ENCODE measurements around the gene ALDH18A1. TPM values are rescaled to one million over a fixed set of nuclear protein-coding genes. Genes with fewer than 3 reads are reported as not detected.

ALDH18A1 gene
- total and polyA plus RNA-seq, 2 donors (not counting 3 experiments of a cell fraction or from before 2014, with no cell fraction given) = 53.2 to 92.6 TPM

- Histone ChIP-seq H3K4me3 (replicated peaks in 1 of 3; ENCODE audit: insufficient read depth in 1 of 3, low read depth in 1 of 3, low read length in 3 of 3) (no peak overlapping the region), H3K27me3 (ENCODE audit: control insufficient read depth in 2 of 2, insufficient read depth in 2 of 2, low read length in 2 of 2) (no peaks in the 10 kb centered on the region), H3K27ac (ENCODE audit: insufficient read depth, low read depth, low read length) (no peak overlapping the region), H3K9ac (replicated peaks; ENCODE audit: extremely low read depth, insufficient read depth, low read length) (no peak overlapping the region), H4K20me1 (replicated peaks; ENCODE audit: control insufficient read depth, extremely low read depth, insufficient read depth, low read length) (no peaks in the 10 kb centered on the region), H3K4me2 (ENCODE audit: insufficient read depth, low read length) (no peak overlapping the region), H3K36me3 (ENCODE audit: control insufficient read depth in 2 of 2, extremely low read depth in 1 of 2, insufficient read depth in 2 of 2, low read length in 2 of 2) (peaks cover 10 to 21% of the 10 kb centered on the region in 2 experiments), H3K9me3 (replicated peaks; ENCODE audit: control insufficient read depth, insufficient read depth, low read length) (no peaks in the 10 kb centered on the region), H2AFZ (ENCODE audit: low read depth, low read length) (no peak overlapping the region), H3K79me2 (ENCODE audit: control insufficient read depth, insufficient read depth, low read length) (no peaks in the 10 kb centered on the region), H3K4me1 (ENCODE audit: control insufficient read depth, extremely low read depth, insufficient read depth, low read length) (no peaks in the 10 kb centered on the region), H3K9me1 (replicated peaks; ENCODE audit: control insufficient read depth, extremely low read depth, insufficient read depth, low read length) (no peaks in the 10 kb centered on the region)
- CTCF ChIA-PET = interaction anchor here (0.8 to 1.6 kb wide), 4 partner anchors 10 to 333 kb away, joined by 3 to 9 read pairs (median 4); partner anchors contain the start of gene TCTN3
- no peak for FAIRE-seq
- TF ChIP-seq POLR2A (IDR thresholded peaks at IDR 0.05; ENCODE audit: low read depth, low read length) = no peak
- no peak for TF ChIP-seq FOS (IDR thresholded peaks at IDR 0.05; ENCODE audit: borderline replicate concordance, insufficient read depth, low read length)
- TF ChIP-seq CTCF (IDR thresholded peaks at IDR 0.05; ENCODE audit: extremely low read depth in 1 of 2, insufficient read depth in 1 of 2, low read depth in 1 of 2, low read length in 2 of 2) = no peak
- TF ChIP-seq GATA2 (IDR thresholded peaks at IDR 0.05; ENCODE audit: insufficient read depth, insufficient read length, low read depth, low read length) = no peak
- TF ChIP-seq POLR2AphosphoS5 (IDR thresholded peaks at IDR 0.05; ENCODE audit: insufficient read depth, low read depth, low read length) = no peak
- TF ChIP-seq EZH2 (IDR thresholded peaks at IDR 0.05; ENCODE audit: borderline replicate concordance, low read depth, low read length, severe bottlenecking) = no peak
- no peak for TF ChIP-seq MAX (IDR thresholded peaks at IDR 0.05; ENCODE audit: insufficient read depth, insufficient read length)
- TF ChIP-seq JUN (IDR thresholded peaks at IDR 0.05; ENCODE audit: borderline replicate concordance, insufficient read depth, insufficient read length, low read depth) = no peak
- DNase-seq (ENCODE audit: low read depth, low spot score) = no peak
- POLR2A ChIA-PET = no interaction called here
- dilution Hi-C loops (cut with MboI; ENCODE audit: extremely low pct_ligation_motif_present, low sequenced_read_pairs) = no loop called here
- no TSS peak for BruUV-seq (replicated peaks)
- intact Hi-C loops (cut with micrococcal nuclease) = no loop called here
Observed at GRCh38 chr10:95683966-95684365, 27.5 kb upstream of the ALDH18A1 start.
